NT2/D1 (cell line): ENCODE data around the gene PTPRJ.

Source experiments
- DNase-seq: peaks from one replicate; pipeline ENCODE4 v3.0.0-alpha.2; 2011; ENCODE audit warnings: low read depth, low spot score
- H3K27me3 ChIP-seq: 2 replicates; pipeline ENCODE4 v1.6.0; 2011; ENCODE audit warnings: mild to moderate bottlenecking; ENCODE audit not compliant: insufficient read length, insufficient read depth
- H3K36me3 ChIP-seq: 2 replicates; pipeline ENCODE4 v1.6.1; 2011; ENCODE audit warnings: mild to moderate bottlenecking, low read length, mixed read lengths; ENCODE audit not compliant: insufficient read depth, insufficient read length
- H3K4me1 ChIP-seq: 2 replicates; pipeline ENCODE4 v1.5.1; 2011; ENCODE audit not compliant: insufficient read depth, insufficient read length
- H3K4me3 ChIP-seq: 2 replicates; pipeline ENCODE4 v1.5.1; 2011; ENCODE audit warnings: low read depth; ENCODE audit not compliant: insufficient read length
- H3K9ac ChIP-seq: 2 replicates; pipeline ENCODE4 v1.6.0; 2011; ENCODE audit warnings: low read depth; ENCODE audit not compliant: insufficient read length
- H3K9me3 ChIP-seq: 2 replicates; pipeline ENCODE4 v1.5.1; 2011; ENCODE audit warnings: mild to moderate bottlenecking, low read length; ENCODE audit not compliant: insufficient read depth
- SUZ12 ChIP-seq: IDR thresholded peaks from 2 replicates; pipeline ENCODE4 v1.6.1; 2011; ENCODE audit not compliant: insufficient read length, insufficient read depth; ENCODE audit errors: extremely low read depth
- YY1 ChIP-seq: IDR thresholded peaks from 2 replicates; pipeline ENCODE4 v1.6.1; 2011; ENCODE audit not compliant: insufficient read length, insufficient read depth
- ZNF274 ChIP-seq: IDR thresholded peaks from 2 replicates; pipeline ENCODE4 v1.6.1; 2011; ENCODE audit warnings: mild to moderate bottlenecking, low read depth, low read length

Gene PTPRJ

GRCh38 chr11:48104568-48104924 is 124.2 kb downstream of the PTPRJ start:
- no peaks in the 10 kb centered on the region for H3K9me3 ChIP-seq
- H3K4me3 ChIP-seq: no peak overlapping the region
- H3K27me3 ChIP-seq: no peaks in the 10 kb centered on the region
- no peak overlapping the region for H3K9ac ChIP-seq
- no peaks in the 10 kb centered on the region for H3K36me3 ChIP-seq
- DNase-seq: no peak
- peaks cover 12% of the 10 kb centered on the region for H3K4me1 ChIP-seq
- TF ChIP-seq SUZ12: no peak
- no peak for TF ChIP-seq YY1
- no peak for TF ChIP-seq ZNF274

GRCh38 chr11:48105096-48105990 is 125.0 kb downstream of the PTPRJ start:
- no peak overlapping the region for H3K9ac ChIP-seq
- no peaks in the 10 kb centered on the region for H3K27me3 ChIP-seq
- peaks cover 15% of the 10 kb centered on the region for H3K4me1 ChIP-seq
- DNase-seq: no peak
- no peaks in the 10 kb centered on the region for H3K36me3 ChIP-seq
- no peaks in the 10 kb centered on the region for H3K9me3 ChIP-seq
- TF ChIP-seq YY1: no peak
- TF ChIP-seq SUZ12: no peak
- TF ChIP-seq ZNF274: no peak
- no peak overlapping the region for H3K4me3 ChIP-seq

GRCh38 chr11:48106166-48106565 is 125.8 kb downstream of the PTPRJ start:
- Histone ChIP-seq H3K4me1 (peaks cover 15% of the 10 kb centered on the region), H3K4me3 (no peak overlapping the region), H3K9me3 (no peaks in the 10 kb centered on the region), H3K9ac (no peak overlapping the region), H3K27me3 (no peaks in the 10 kb centered on the region), H3K36me3 (no peaks in the 10 kb centered on the region)
- no peak for DNase-seq
- no peak for TF ChIP-seq SUZ12
- TF ChIP-seq YY1: no peak
- no peak for TF ChIP-seq ZNF274

GRCh38 chr11:48107188-48107704 is 126.9 kb downstream of the PTPRJ start:
- TF ChIP-seq YY1 (no peak), SUZ12 (no peak), ZNF274 (no peak)
- Histone ChIP-seq H3K4me1 (peaks cover 15% of the 10 kb centered on the region), H3K4me3 (no peak overlapping the region), H3K9me3 (no peaks in the 10 kb centered on the region), H3K9ac (no peak overlapping the region), H3K27me3 (no peaks in the 10 kb centered on the region), H3K36me3 (no peaks in the 10 kb centered on the region)
- no peak for DNase-seq

GRCh38 chr11:48108231-48109045 is 128.1 kb downstream of the PTPRJ start:
- no peaks in the 10 kb centered on the region for H3K9me3 ChIP-seq
- H3K4me3 ChIP-seq: no peak overlapping the region
- DNase-seq: no peak
- no peak for TF ChIP-seq SUZ12
- TF ChIP-seq YY1: no peak
- TF ChIP-seq ZNF274: no peak
- no peak overlapping the region for H3K9ac ChIP-seq
- no peaks in the 10 kb centered on the region for H3K27me3 ChIP-seq
- H3K4me1 ChIP-seq: peaks cover 15% of the 10 kb centered on the region
- H3K36me3 ChIP-seq: peaks cover 1% of the 10 kb centered on the region

- peaks cover 5% of the 10 kb centered on the region for H3K36me3 ChIP-seq
- TF ChIP-seq YY1 (no peak), SUZ12 (no peak), ZNF274 (no peak)
- peaks cover 15% of the 10 kb centered on the region for H3K4me1 ChIP-seq
- 0 out of 2 replicates have a peak, but pooled peaks cover 2% of the 10 kb centered on the region for H3K9me3 ChIP-seq
- H3K27me3 ChIP-seq: no peaks in the 10 kb centered on the region
- no peak overlapping the region for H3K4me3 ChIP-seq
- no peak overlapping the region for H3K9ac ChIP-seq
- DNase-seq: no peak
Observed at GRCh38 chr11:48109046-48109666, 128.8 kb downstream of the PTPRJ start.

GRCh38 chr11:48110509-48110766 is 130.1 kb downstream of the PTPRJ start:
- H3K4me1 ChIP-seq: peaks cover 13% of the 10 kb centered on the region
- no peak overlapping the region for H3K9ac ChIP-seq
- H3K27me3 ChIP-seq: no peaks in the 10 kb centered on the region
- peaks cover 14% of the 10 kb centered on the region for H3K9me3 ChIP-seq
- no peak for DNase-seq
- TF ChIP-seq SUZ12 (no peak), ZNF274 (no peak), YY1 (no peak)
- H3K4me3 ChIP-seq: no peak overlapping the region
- peaks cover 5% of the 10 kb centered on the region for H3K36me3 ChIP-seq
